Activated naive CD4-positive, alpha-beta T cell treated with Interleukin-2 at 50 U/mL for 16 hours (primary cell): ENCODE measurements around the gene VPS16.
"Not testable (repeated sequence)": the region's sequence is repeated elsewhere in the genome, so short reads cannot be mapped to it uniquely, and the experiment has no call there.

Experiments used
- DNase-seq: peaks from one replicate; pipeline ENCODE4 v3.0.0-alpha.2; 2020

The VPS16 gene

DNA sequence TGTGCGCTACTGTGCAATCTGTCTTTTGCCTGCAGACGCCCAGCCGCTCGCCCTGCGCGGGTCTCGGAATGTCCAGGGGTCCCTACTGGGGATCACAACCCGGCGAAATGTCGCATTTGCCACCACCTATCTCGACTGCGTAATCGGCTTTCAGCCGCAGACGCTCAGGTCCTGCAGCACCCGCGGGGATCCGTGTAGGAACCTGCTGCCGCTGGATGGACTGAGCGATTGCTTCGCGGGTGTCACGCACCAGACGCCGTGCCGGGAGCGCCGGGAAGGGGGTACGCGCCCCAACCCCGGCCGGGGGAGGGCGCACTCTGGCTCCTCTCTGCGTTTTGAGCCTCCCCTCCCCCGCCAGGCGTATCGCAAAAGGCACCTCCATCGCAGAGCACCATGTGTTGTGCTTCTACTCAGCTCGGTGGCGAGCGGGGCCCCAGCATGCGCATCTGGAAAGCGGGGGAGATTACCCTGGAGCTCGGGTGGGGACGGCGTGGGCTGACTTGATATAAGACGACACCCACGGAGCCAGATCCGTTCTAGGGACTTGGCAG is 32.0 kb downstream of the VPS16 start:
- DNase-seq, result peak; percentile 78

DNA sequence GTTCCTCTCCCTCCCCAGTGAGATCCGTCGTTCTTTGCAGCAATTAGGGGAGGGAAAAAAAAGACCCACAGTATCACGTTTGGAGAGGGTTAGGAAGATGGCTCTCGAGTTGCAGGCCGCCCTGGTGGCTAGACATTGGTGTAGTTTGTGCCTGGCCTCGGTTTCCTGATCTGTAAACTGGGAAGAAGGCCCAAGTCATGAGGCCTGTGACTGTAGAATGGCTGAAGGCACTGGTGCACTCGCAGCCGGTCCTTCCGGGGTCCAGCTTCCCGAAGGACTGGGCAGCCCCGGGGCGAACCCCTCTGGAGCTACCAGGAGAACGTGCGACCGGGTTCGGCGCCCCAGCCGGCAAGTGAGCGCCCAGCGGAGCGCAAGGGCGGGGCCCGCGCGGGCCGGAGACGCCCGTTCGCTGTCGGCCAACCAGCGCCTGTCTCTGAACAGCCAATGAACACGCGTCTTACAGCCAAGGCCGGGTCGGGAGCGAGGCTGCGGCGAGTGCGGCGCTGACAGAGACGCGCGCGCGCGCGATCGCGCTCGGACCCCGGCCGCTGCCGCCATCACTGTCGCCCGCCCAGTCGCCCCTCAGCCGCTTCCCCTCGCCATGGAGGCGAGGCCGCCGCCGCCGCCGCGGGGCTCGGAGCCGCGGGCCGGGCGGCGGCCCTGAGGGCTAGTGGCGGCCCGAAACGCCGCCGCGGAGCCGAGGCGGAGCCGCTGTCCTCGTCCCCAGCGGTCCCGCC is 32.6 kb downstream of the VPS16 start, which contains the start of gene PTPRA:
Gene PTPRA (plus strand): TSS at position 472 of the 737 bp plus-strand sequence. CDS start 90,797 bp downstream, outside the sequence.
- DNase-seq, result peak; percentile 92

DNA sequence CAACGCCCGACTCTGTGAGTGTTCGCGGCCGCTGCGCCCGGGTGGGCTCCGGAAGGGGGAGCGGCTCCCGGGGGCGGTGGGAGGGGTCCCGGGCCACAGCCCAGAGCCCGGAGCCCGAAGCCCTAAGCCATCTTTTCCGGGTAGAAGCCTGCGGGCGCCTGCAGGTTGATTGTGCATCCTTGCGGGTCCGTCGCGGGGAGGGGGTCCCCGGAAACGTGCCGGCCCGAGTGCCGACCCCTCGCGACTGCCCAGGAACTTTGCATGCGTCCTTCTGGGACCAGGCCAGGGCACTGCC is 33.1 kb downstream of the VPS16 start:
- peak; percentile 66 for DNase-seq

- peak; percentile 15 for DNase-seq
Measured at GRCh38 chr20:2874456-2874855, 33.9 kb downstream of the VPS16 start.

- DNase-seq, result no peak
Measured at GRCh38 chr20:2875690-2876203, 35.2 kb downstream of the VPS16 start.

- no peak for DNase-seq
Measured at GRCh38 chr20:2878515-2878914, 38.0 kb downstream of the VPS16 start.

- no peak for DNase-seq
Measured at GRCh38 chr20:2879146-2879545, 38.6 kb downstream of the VPS16 start.

DNA sequence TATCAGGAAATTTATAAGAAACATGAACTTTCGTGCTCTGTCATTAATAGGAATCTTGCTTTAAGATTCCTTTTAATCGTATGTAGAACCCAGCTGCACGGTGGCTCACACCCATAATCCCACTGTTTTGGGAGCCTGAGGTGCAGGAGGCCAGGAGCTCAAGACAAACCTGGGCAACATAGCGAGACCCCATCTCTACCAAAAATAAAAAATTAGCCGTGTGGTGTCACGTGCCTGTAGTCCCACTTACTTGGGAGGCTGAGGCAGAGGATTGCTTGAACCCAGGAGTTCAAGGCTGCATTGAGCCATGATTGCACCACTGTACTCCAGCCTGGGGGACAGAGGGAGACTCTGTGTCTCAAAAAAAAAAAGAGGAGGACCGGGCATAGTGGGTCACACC is 40.1 kb downstream of the VPS16 start:
- no peak for DNase-seq

DNA sequence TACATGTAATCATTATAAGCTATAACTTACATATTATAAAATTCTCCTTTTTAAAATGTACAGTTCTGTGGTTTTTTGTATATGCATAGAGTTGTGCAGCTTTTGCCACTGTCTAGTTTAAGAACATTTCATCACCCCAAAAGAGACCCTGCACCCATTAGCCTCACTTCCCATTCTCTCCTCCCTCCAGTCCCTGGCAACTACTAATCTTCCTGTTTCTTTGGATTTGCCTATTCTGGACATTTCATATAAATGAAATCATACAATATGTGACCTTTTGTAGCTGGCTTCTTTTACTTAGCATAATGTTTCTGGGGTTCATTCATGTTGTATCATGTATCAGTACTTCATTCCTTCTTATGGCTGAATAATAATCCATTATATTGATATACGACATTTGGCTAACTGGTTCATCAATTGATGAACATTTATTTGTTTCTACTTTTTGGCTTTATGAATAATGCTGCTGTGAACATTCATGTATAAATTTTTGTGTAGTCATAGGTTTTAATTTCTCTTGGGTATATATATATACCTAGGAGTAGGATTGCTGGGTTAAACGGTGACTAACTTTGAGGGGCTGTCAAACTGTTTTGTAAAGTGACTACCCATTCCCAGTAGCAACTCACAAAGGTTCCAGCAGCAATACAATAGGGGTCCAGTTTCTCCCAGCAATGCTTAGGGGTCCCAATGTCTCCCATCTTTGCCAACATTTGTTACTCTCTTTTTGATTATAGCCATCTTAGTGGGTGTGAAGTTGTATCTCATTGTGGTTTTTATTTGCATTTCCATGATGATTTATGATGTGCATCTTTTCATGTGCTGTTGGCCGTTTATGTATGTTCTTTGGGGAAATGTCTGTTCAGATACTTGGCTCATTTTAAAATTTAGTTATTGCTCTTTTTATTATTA is 43.4 kb downstream of the VPS16 start:
- no peak for DNase-seq

- no peak for DNase-seq
Measured at GRCh38 chr20:2887715-2888114, 47.2 kb downstream of the VPS16 start.

DNA sequence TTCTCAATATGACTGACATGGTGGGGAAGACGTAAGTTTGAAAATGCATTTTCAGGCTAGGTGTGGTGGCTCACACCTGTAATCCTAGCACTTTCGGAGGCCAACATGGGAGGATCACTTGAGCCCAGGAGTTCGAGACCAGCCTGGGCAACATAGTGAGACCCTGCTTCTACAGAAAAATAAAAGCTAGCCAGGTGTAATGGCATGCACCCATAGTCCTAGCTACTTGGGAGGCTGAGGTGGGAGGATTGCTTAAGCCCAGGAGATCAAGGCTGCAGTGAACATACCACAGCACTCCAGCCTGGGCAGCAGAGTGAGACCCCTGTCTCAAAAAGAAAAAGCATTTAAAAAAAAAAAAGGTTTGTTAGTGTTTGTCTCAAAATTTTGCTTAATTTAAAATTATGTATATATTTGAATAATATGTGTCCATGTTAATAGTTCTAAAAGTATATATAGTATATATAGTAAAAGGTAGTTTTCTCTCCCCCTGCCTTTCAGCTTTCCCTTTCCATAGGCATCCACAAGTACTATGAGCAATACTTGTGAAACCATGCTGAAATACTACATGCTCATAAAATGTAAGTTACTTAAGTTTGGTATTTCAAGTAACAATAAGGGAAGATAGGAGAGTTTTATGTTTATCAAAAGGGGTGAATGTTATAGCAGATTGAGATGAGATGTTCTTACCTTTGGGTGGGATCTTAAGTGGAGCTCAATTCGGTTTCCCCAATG is 47.8 kb downstream of the VPS16 start:
- no peak for DNase-seq

DNA sequence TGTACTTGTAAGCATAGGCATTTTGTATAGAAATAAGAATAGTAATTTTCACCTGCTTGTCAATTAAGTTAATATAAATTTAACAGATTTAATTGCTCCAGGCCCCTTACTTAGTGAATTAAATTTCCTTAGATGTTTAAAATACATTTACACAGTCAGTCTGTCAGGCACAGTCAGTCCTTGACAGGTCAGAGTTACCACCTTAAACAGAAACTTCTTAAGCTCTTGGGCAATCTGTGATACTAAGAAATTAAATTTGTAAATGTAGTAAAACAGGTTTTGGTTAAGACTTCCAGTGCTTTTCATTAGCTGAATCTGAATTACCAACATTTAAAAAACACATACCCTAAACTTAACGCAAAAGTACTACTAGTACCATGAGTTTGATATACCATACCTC is 48.7 kb downstream of the VPS16 start:
- DNase-seq, result no peak

- no peak for DNase-seq
Measured at GRCh38 chr20:2889797-2890196, 49.3 kb downstream of the VPS16 start.

- no peak for DNase-seq
Measured at GRCh38 chr20:2890742-2891141, 50.2 kb downstream of the VPS16 start.

GRCh38 chr20:2891343-2891742 is 50.8 kb downstream of the VPS16 start:
- DNase-seq, result no peak

- no peak for DNase-seq
Measured at GRCh38 chr20:2892376-2892775, 51.8 kb downstream of the VPS16 start.

DNA sequence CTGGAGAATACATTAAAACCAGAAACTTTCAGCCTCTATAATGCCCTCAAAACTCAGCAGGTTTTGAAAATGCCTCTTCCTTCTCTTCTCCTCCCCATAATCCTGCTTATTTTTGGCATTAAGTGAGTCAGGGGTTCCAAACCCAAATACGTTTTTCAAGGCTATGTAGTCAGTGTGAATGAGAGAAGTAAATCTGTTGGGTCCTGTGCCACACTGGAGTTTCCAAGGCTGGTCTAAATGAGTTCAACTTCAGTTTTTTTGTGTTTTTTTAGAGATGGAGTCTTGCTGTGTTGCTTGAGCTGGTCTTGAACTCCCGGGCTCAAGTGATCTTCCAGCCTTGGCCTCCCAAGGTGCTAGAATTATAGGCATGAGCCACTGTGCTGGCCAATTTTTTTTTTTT is 53.7 kb downstream of the VPS16 start:
- no peak for DNase-seq

DNA sequence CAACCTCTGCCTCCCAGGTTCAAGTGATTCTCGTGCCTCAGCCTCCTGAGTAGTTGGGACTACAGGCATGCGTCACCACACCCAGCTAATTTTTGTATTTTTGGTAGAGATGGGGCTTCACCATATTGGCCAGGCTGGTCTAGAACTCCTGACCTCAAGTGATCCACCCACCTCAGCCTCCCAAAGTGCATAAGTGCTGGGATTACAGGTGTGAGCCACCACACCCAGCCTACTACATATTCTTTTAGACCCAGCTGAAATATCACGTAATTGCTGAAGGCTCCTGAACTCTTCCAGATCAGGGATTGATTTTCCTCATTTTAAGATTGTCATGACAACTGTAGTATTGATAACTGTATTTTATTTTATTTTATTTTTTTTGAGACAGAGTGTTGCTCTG is 54.6 kb downstream of the VPS16 start:
- not testable (repeated sequence) for DNase-seq

DNA sequence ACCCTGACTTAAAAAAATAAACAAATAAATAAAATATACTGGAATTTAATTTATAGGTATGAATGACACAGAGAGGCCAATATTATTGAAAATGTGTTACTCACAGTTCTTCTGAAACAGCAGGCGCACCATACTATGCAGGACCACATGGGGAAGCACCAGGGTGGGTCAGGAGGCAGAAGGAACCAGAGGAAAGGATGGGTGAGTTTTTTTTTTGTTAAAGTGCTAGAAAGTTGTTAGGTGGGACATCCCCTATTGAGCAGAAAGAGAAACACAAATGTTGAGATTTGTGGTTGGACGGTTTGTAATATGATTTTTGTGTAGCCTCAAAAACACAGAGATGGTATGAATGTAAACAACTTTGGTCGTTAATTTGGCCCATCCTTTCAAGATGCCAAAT is 58.7 kb downstream of the VPS16 start:
- DNase-seq, result no peak

- no peak for DNase-seq
Measured at GRCh38 chr20:2900845-2901592, 60.5 kb downstream of the VPS16 start.

DNA sequence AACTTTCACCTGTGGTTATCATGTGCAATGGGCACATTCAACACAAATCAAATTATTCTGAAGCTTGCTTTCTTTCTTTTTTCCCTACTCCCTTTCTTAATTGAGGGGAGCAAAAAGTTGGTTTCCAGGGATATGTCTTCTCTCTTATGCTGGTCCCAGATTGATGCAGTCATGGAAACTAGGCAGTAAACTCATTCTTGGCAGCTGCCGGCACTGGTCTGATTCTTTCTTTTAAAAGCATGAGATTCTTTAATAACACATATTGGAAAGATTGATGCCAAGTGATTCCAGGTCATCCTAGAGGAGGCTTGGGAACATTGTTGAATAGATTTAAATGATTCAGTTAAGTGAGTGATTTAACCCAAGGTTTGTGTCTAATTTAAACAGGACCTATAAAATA is 61.7 kb downstream of the VPS16 start:
- no peak for DNase-seq

GRCh38 chr20:2902818-2903217 is 62.3 kb downstream of the VPS16 start:
- DNase-seq, result no peak
